Central memory CD8-positive, alpha-beta T cell (primary cell): ENCODE data around the gene OR10H2.
A peak's percentile ranks its signal among the peaks of the same experiment; 100 is the strongest.
"Not testable (repeated sequence)": the region's sequence is repeated elsewhere in the genome, so short reads cannot be mapped to it uniquely, and the experiment has no call there.

Source experiments
- ATAC-seq: fragments of 150-1000 bp; cut with Tn5 transposase; replicated peaks from 2 replicates; pipeline ENCODE4 v1.10.0; 2022; ENCODE audit warnings: mild to moderate bottlenecking, moderate FRiP score, moderate number of reproducible peaks; ENCODE audit not compliant: poor library complexity, severe bottlenecking; ENCODE audit errors: extremely low read depth
- DNase-seq, 2 donors: peaks; one replicate each; pipeline ENCODE4 v3.0.0; 2021; ENCODE audit warnings: low spot score in 2 of 2
- H3K27ac Mint-ChIP-seq: one replicate; pipeline ENCODE4 v1.8.0; 2022; ENCODE audit warnings: low read depth, mild to moderate bottlenecking, moderate library complexity, mixed read lengths
- H3K27me3 Mint-ChIP-seq: one replicate; pipeline ENCODE4 v1.8.0; 2022; ENCODE audit warnings: mixed read lengths
- H3K36me3 Mint-ChIP-seq: one replicate; pipeline ENCODE4 v1.8.0; 2022; ENCODE audit warnings: mild to moderate bottlenecking, moderate library complexity, mixed read lengths; ENCODE audit not compliant: insufficient read depth
- H3K4me1 Mint-ChIP-seq: one replicate; pipeline ENCODE4 v1.8.0; 2022; ENCODE audit warnings: mixed read lengths
- H3K4me3 Mint-ChIP-seq: one replicate; pipeline ENCODE4 v1.8.0; 2022; ENCODE audit warnings: mild to moderate bottlenecking, moderate library complexity, mixed read lengths
- H3K9me3 Mint-ChIP-seq: one replicate; pipeline ENCODE4 v1.8.0; 2022; ENCODE audit warnings: mixed read lengths

Gene OR10H2, protein sequence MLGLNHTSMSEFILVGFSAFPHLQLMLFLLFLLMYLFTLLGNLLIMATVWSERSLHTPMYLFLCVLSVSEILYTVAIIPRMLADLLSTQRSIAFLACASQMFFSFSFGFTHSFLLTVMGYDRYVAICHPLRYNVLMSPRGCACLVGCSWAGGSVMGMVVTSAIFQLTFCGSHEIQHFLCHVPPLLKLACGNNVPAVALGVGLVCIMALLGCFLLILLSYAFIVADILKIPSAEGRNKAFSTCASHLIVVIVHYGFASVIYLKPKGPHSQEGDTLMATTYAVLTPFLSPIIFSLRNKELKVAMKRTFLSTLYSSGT

DNA sequence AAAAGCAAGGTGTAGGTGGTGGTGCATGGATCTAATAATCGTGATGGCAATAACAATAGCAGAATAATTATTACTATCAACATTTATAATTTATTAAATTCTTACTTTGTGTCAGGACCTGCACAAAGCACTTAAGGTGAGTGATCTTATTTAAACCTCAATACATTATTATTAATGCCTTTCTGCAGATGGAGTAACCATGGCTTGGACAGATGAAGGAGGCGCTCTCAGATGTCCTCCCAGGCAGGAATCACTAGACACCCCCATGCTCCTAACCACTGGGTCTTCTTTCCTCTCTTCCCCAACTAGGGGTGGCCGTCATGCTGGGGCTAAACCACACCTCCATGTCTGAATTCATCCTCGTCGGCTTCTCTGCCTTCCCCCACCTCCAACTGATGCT is at the start of gene OR10H2:
TSS of gene OR10H2 (plus strand) at position 301 of the 400 bp plus-strand sequence. CDS start at position 321, 20 bp downstream.
- DNase-seq (no peak), ATAC-seq (no peak)
- H3K36me3 Mint-ChIP-seq, result no peaks in the 10 kb centered on the region
- H3K27me3 Mint-ChIP-seq, result peaks cover 63% of the 10 kb centered on the region
- peaks cover 12% of the 10 kb centered on the region for H3K4me1 Mint-ChIP-seq
- no peak within 1 kb of the TSS for H3K27ac Mint-ChIP-seq
- no peak within 1 kb of the TSS for H3K4me3 Mint-ChIP-seq
- no peaks in the 10 kb centered on the region for H3K9me3 Mint-ChIP-seq

- no peak for DNase-seq
- ATAC-seq, result no peak
- peaks cover 4% of the 10 kb centered on the region for H3K36me3 Mint-ChIP-seq
- no peak overlapping the region for H3K27ac Mint-ChIP-seq
- peaks cover 9% of the 10 kb centered on the region for H3K9me3 Mint-ChIP-seq
- H3K27me3 Mint-ChIP-seq, result peaks cover 32% of the 10 kb centered on the region
- peaks cover 7% of the 10 kb centered on the region for H3K4me1 Mint-ChIP-seq
- H3K4me3 Mint-ChIP-seq, result no peak overlapping the region
These were observed 48.7 kb upstream of the OR10H2 start for GRCh38 chr19:15679089-15679488.

DNA sequence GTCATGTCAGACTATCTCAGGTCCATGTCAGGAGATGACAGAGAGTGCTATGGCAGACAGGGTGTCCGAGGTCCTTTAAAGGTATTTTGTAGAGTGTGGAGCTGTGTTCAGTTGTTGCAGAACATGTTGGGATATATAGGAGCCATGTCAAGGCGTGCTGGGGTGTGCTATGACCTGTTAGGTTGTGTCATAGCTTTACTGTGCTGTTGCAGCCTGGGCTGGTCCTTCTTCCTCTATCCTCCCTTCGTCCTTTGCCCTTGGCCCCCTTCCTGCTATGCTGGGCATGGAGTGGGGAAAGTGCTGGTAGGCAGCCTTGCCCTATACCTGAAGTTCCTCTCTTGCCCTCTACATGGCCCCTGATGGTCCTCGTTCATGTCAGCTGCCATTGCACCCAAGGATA is 48.0 kb upstream of the OR10H2 start:
- not testable (repeated sequence) for DNase-seq, ATAC-seq, H3K36me3 Mint-ChIP-seq, H3K27ac Mint-ChIP-seq, H3K4me3 Mint-ChIP-seq, H3K9me3 Mint-ChIP-seq, H3K4me1 Mint-ChIP-seq
- H3K27me3 Mint-ChIP-seq, result peaks cover 39% of the 10 kb centered on the region

DNA sequence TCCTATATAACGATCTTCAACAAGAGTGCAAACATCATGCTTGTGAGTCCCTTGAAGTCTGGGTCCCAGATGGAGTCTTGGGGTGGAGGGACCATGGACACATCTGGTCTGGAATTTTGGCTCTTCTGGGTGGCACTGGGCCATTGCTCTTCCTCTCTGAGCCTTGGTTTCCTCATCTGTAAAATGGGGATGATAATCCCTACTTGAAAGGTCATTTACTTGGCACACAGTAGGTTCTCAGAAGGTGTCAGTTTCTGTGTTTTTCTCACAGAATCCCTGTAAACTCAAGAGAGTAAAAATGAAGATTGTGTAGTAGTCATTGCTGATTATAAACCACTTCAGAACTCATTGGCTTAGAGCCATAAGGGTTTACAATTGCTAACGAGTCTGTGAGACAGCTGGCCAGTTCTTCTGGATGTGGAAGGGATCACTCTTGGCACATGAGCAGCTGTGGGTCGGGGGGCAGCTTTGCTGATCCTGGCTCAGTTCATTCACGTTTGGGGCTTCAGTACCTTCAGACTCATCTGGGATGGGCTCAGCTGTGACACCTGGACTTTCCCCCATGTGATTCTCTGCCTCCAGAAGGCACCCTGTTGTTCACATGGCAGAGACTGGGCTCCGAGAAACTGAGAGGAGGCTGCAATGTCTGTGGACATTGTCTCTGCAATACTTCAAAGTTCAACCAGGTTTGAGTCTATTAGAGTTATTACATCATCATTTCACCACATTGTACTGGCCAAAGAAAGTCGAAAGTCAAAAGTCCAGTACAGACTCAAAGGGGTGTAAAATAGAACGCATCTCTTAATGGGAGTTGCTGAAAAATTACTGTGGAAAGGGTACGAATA is 47.1 kb upstream of the OR10H2 start:
- Mint-ChIP-seq H3K27ac (no peak overlapping the region), H3K9me3 (peaks cover 9% of the 10 kb centered on the region), H3K27me3 (peaks cover 45% of the 10 kb centered on the region), H3K36me3 (peaks cover 2% of the 10 kb centered on the region), H3K4me1 (peaks cover 7% of the 10 kb centered on the region), H3K4me3 (no peak overlapping the region)
- ATAC-seq (no peak), DNase-seq (no peak)

DNA sequence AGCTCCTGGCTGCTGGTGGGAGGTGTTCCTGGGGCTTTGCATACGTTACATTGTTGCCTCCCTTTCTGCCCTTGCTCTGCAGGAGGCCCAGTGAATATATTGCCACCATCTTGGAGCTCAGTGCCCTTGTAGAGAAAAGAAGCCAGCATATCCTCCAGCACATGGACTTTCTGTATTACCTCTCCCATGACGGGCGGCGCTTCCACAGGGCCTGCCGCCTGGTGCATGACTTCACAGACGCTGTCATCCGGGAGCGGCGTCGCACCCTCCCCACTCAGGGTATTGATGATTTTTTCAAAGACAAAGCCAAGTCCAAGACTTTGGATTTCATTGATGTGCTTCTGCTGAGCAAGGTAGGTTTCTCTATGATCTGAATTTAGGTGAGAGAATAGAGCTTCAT is 44.4 kb upstream of the OR10H2 start:
- DNase-seq (no peak), ATAC-seq (no peak)
- H3K9me3 Mint-ChIP-seq, result peaks cover 2% of the 10 kb centered on the region
- H3K27ac Mint-ChIP-seq, result no peak overlapping the region
- H3K27me3 Mint-ChIP-seq, result peaks cover 68% of the 10 kb centered on the region
- H3K4me3 Mint-ChIP-seq, result no peak overlapping the region
- H3K36me3 Mint-ChIP-seq, result peaks cover 2% of the 10 kb centered on the region
- no peaks in the 10 kb centered on the region for H3K4me1 Mint-ChIP-seq

- no peak for DNase-seq
- peaks cover 3% of the 10 kb centered on the region for H3K9me3 Mint-ChIP-seq
- H3K4me3 Mint-ChIP-seq, result no peak overlapping the region
- H3K4me1 Mint-ChIP-seq, result no peaks in the 10 kb centered on the region
- no peak for ATAC-seq
- H3K27me3 Mint-ChIP-seq, result peaks cover 77% of the 10 kb centered on the region
- H3K36me3 Mint-ChIP-seq, result peaks cover 2% of the 10 kb centered on the region
- no peak overlapping the region for H3K27ac Mint-ChIP-seq
These were observed 43.0 kb upstream of the OR10H2 start for GRCh38 chr19:15684828-15685227.

- no peak overlapping the region for H3K27ac Mint-ChIP-seq
- no peaks in the 10 kb centered on the region for H3K4me1 Mint-ChIP-seq
- no peaks in the 10 kb centered on the region for H3K9me3 Mint-ChIP-seq
- H3K36me3 Mint-ChIP-seq, result no peaks in the 10 kb centered on the region
- DNase-seq (no peak), ATAC-seq (no peak)
- H3K27me3 Mint-ChIP-seq, result peaks cover 72% of the 10 kb centered on the region
- H3K4me3 Mint-ChIP-seq, result no peak overlapping the region
These were observed 31.1 kb upstream of the OR10H2 start for GRCh38 chr19:15696654-15697194.

GRCh38 chr19:15701757-15702533 is 25.9 kb upstream of the OR10H2 start:
- no peaks in the 10 kb centered on the region for H3K4me1 Mint-ChIP-seq
- H3K36me3 Mint-ChIP-seq, result no peaks in the 10 kb centered on the region
- no peaks in the 10 kb centered on the region for H3K9me3 Mint-ChIP-seq
- ATAC-seq (no peak), DNase-seq (no peak)
- H3K4me3 Mint-ChIP-seq, result no peak overlapping the region
- no peak overlapping the region for H3K27ac Mint-ChIP-seq
- H3K27me3 Mint-ChIP-seq, result peaks cover 88% of the 10 kb centered on the region

DNA sequence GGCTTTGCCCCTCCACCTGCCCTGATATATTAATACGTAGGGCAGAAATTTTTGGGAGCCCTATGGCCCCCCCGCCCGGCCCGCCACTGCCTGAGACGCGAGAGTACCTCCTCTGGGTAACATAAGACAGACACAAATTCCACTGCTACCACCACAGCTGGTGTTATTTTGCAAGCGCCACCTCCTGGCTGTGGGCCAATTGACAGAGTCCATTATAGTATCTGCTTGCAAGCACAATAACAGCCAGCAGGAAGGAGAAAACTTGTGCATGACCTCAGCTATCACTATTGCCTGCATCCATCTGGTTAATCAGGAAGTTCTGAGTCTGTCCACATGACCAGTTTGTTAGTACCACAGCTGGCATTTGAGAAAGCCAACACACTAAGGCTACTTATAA is 25.3 kb upstream of the OR10H2 start:
- Mint-ChIP-seq H3K27me3 (peaks cover 86% of the 10 kb centered on the region), H3K4me3 (no peak overlapping the region), H3K4me1 (no peaks in the 10 kb centered on the region), H3K9me3 (no peaks in the 10 kb centered on the region), H3K36me3 (peaks cover 2% of the 10 kb centered on the region), H3K27ac (no peak overlapping the region)
- DNase-seq (peak in 1 of 2 donors; percentile 16), ATAC-seq (no peak)

DNA sequence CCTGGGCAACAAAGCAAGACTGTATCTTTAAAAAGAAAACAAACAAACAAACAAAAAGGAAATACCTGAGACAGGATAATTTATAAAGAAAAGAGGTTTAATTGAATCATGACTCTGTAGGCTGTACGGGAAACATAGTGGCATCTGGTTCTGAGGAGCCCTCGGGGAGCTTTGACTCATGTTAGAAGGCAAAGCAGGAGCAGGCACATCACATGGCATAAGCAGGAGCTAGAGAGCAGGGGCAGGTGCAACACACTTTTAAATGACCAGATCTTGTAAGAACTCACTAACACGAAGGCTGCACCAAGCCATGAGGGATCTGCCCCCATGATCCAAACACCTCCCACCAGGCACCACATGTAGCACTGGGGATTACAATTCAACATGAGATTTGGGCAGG is 13.2 kb upstream of the OR10H2 start:
- H3K4me1 Mint-ChIP-seq, result peaks cover 5% of the 10 kb centered on the region
- H3K27me3 Mint-ChIP-seq, result peaks cover 68% of the 10 kb centered on the region
- H3K4me3 Mint-ChIP-seq, result no peak overlapping the region
- DNase-seq (no peak), ATAC-seq (no peak)
- no peaks in the 10 kb centered on the region for H3K36me3 Mint-ChIP-seq
- H3K27ac Mint-ChIP-seq, result no peak overlapping the region
- no peaks in the 10 kb centered on the region for H3K9me3 Mint-ChIP-seq

GRCh38 chr19:15715642-15716041 is 12.2 kb upstream of the OR10H2 start:
- ATAC-seq, result no peak
- H3K9me3 Mint-ChIP-seq, result no peaks in the 10 kb centered on the region
- peaks cover 5% of the 10 kb centered on the region for H3K4me1 Mint-ChIP-seq
- no peaks in the 10 kb centered on the region for H3K36me3 Mint-ChIP-seq
- peaks cover 68% of the 10 kb centered on the region for H3K27me3 Mint-ChIP-seq
- H3K4me3 Mint-ChIP-seq, result no peak overlapping the region
- H3K27ac Mint-ChIP-seq, result no peak overlapping the region
- DNase-seq, result no peak

DNA sequence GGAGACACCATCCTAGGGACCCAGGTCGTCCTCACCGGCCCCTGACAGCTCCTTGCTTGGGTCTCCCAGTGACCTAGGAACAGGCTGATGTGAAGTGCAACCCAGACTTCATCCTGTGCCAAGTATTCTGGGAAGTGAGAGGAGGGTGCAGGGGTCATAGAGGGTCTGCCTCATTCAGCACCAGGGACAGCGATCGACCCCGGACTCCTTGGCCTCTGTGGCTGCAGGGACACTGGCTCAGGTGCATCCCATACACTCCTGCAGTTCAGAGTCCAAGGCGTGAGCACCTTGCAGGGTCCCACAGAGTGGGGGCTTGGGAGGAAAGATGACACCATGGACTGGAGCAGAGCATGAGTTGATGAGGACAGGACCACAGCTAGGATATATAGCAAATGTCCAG is 10.0 kb upstream of the OR10H2 start:
- Mint-ChIP-seq H3K36me3 (no peaks in the 10 kb centered on the region), H3K4me3 (no peak overlapping the region), H3K27ac (no peak overlapping the region), H3K27me3 (peaks cover 83% of the 10 kb centered on the region), H3K4me1 (peaks cover 5% of the 10 kb centered on the region), H3K9me3 (no peaks in the 10 kb centered on the region)
- ATAC-seq, result no peak
- DNase-seq, result no peak
